Endometrial microvascular endothelial cells (primary cell): ENCODE measurements around the gene ERF. TPM values are rescaled to one million over a fixed set of nuclear protein-coding genes. Genes with fewer than 3 reads are reported as not detected.
"Not testable (repeated sequence)": the region's sequence is repeated elsewhere in the genome, so short reads cannot be mapped to it uniquely, and the experiment has no call there.

Source experiments
- in situ Hi-C: cut with HindIII; loops from 2 replicates; pipeline ENCODE4 v1.10.0; 2017; ENCODE audit warnings: low sequenced_read_pairs, low pct_unique_long_range_greater_than_20kb; ENCODE audit errors: inconsistent ontology term
- total RNA-seq: library from RNA; depleted of rRNA; stranded (reverse); fragments of >200 nt; gene quantifications from one replicate; pipeline ENCODE4 v1.2.3, GENCODE V29; 2015; ENCODE audit errors: inconsistent ontology term

Gene ERF
- total RNA-seq, 1 donor from 2014 or later, result 53.4 TPM

- in situ Hi-C loops, result no loop called here
Measured at GRCh38 chr19:42277821-42278451, 23.0 kb upstream of the ERF start.

- in situ Hi-C loops, result no loop called here
Measured at GRCh38 chr19:42276821-42277220, 21.9 kb upstream of the ERF start.

DNA sequence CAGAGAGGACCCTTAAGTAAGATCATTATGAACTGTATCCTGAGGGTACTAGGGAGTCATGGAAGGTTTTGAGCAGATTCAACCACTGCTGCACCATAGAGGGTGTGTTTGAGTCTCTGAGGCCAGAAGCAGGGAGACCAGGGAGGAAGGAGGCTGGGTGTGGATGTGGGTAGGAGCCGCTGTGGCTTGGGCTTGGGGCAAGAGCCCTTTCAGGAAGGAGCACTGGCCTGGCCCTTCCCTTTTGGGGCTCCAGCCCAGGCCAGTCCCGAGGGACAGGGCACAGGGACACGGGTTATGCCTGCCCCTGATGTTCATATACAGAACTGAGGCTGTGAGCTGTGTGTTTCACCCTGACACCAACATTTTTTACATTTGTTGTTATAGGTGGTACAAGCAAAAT is 21.4 kb upstream of the ERF start:
- in situ Hi-C loops, result no loop called here

GRCh38 chr19:42275517-42275916 is 20.6 kb upstream of the ERF start:
- in situ Hi-C loops, result no loop called here

- in situ Hi-C loops, result no loop called here
Measured at GRCh38 chr19:42275103-42275502, 20.2 kb upstream of the ERF start.

- in situ Hi-C loops, result no loop called here
Measured at GRCh38 chr19:42274065-42274682, 19.2 kb upstream of the ERF start.

GRCh38 chr19:42273407-42274064 is 18.6 kb upstream of the ERF start:
- in situ Hi-C loops, result no loop called here

- in situ Hi-C loops, result no loop called here
Measured at GRCh38 chr19:42272989-42273406, 18.1 kb upstream of the ERF start.

DNA sequence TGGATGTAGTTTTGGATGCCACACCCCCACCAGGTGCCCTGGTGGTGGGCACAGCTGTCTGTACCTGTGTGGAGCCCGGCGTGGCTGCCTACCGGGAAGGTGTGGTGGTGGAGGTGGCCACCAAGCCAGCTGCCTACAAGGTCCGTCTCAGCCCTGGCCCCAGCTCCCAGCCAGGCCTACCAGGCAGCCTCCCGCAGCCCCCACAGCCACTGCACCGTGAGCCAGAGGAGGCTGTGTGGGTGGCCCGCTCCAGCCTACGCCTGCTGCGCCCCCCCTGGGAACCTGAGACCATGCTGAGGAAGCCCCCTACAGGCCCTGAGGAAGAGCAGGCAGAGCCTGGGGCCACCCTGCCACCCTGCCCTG is 17.6 kb upstream of the ERF start:
- in situ Hi-C loops, result no loop called here

DNA sequence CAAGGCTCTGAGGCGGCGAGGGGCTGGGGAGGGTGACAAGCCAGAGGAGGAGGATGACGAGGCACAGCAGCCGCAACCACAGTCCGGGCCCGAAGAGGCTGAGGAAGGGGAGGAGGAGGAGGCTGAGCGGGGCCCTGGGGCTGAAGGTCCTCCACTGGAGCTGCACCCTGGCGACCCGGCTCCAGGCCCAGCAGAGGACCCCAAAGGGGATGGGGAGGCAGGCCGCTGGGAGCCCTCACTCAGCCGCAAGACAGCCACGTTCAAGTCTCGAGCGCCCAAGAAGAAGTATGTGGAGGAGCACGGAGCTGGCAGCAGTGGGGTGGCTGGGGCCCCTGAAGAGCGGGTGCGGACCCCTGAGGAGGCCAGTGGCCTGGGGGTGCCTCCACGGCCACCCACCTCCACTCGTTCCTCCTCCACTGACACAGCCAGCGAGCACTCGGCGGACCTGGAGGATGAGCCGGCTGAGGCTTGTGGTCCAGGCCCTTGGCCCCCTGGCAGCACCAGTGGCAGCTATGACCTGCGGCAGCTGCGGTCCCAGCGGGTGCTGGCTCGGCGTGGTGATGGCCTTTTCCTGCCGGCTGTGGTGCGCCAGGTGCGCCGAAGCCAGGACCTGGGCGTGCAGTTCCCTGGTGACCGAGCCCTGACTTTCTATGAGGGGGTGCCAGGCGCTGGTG is 17.1 kb upstream of the ERF start:
- in situ Hi-C loops, result no loop called here

GRCh38 chr19:42271045-42271419 is 16.1 kb upstream of the ERF start:
- in situ Hi-C loops, result no loop called here

- in situ Hi-C loops, result no loop called here
Measured at GRCh38 chr19:42270346-42271044, 15.6 kb upstream of the ERF start.

GRCh38 chr19:42269478-42270345 is 14.8 kb upstream of the ERF start:
- in situ Hi-C loops, result no loop called here

DNA sequence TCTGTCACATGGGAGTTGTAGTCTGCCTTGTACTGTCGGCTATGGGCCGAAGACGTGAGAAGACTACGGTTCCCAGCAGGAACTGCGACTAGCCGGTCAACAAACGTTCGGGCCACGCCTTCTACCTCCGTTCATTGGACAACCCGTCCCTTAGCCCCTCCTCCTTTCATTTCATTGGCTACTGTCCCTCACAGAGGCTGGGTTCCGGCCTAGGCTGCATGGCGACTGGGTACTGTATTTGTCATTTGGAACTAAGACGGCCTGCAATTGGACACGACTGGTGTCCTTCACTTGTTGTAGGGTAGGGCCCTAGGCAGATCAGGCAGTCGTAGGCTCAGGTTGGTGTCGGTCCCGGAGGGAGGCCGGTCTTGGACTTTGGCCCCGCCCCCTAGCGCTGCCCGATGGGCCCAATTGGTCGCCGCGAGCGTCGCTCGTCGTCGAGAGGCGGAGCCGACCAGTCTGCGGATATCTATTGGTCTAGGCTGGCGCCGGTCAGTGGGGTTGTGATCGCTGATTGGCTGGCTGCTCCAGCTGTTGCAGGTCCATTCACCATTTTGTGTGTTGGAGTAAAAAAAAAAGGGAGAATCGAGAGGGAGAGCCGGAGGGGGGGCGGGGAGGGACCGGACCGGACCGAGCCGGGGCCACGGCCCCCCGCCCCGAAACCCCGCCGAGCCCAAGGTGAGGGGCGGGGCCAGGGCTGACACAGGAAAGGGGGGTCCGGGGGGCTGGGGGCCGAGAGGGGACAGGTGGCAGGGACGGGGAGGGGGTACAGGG is 14.0 kb upstream of the ERF start, which contains the start of gene CIC:
TSS of gene CIC (plus strand) at position 549 of the 774 bp plus-strand sequence. CDS start 2,532 bp downstream, outside the sequence.
- in situ Hi-C loops, result no loop called here

GRCh38 chr19:42268142-42268703 is 13.3 kb upstream of the ERF start:
- in situ Hi-C loops, result no loop called here

DNA sequence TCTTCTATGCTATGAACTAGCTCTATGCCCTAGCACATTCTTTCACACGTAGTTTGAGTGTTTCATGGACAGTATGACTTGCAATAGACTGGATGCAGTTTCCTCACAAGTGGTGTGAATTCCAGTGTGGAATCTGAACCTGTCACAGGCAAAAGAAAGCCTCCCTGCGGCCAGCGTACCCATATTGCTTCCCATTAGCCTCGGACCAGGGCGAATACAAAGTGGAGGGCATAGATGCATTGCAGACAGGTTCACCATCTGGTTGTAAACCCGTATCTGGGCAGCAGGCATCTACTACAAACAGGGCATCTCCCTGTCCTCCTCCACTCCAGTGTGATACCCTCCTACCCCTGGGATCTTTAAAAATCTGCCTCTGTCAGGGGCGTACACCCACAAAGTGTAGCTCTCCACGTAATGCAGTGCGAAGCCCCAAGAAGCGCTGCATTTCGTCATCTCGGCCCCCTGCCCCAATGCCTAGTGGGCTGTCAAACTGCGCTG is 12.8 kb upstream of the ERF start:
- in situ Hi-C loops, result no loop called here

GRCh38 chr19:42266928-42267603 is 12.1 kb upstream of the ERF start:
- in situ Hi-C loops, result not testable (repeated sequence)
